Endothelial cell of umbilical vein (primary cell): ENCODE measurements around the gene SPOCD1. TPM values are rescaled to one million over a fixed set of nuclear protein-coding genes. Genes with fewer than 3 reads are reported as not detected.

Source experiments
- BruUV-seq: library from RNA; stranded (reverse); fragments of 400-500 nt; replicated peaks from 2 replicates; lab custom pipeline; 2021; lab: Mats Ljungman, UMichigan
- CTCF ChIA-PET: fragments of 300-600, 350-600 bp; sonication (Branson Sonifier 250); formaldehyde crosslinking; loops from one replicate; lab custom pipeline; 2021; ENCODE audit warnings: antibody characterized with exemption, inconsistent platforms; lab: Charles Lee
- POLR2A ChIA-PET: fragments of 300-600, 350-600 bp; sonication (Branson Sonifier 250); formaldehyde crosslinking; loops from one replicate; lab custom pipeline; 2021; ENCODE audit warnings: antibody characterized with exemption, inconsistent platforms; lab: Charles Lee
- DNase-seq: peaks from one replicate; pipeline ENCODE4 v3.0.0-alpha.2; 2011; ENCODE audit warnings: low read depth, low spot score
- FAIRE-seq: peaks from 2 replicates; lab custom pipeline; 2011; peaks lifted over from hg19 to GRCh38; lab: Jason Lieb, UNC
- H2AFZ ChIP-seq: 2 replicates; pipeline ENCODE4 v1.6.0; 2012; ENCODE audit warnings: low read depth, low read length, control low read depth, inconsistent platforms
- H3K27ac ChIP-seq: 2 replicates; pipeline ENCODE4 v1.5.1; 2011; ENCODE audit warnings: low read depth, mild to moderate bottlenecking, control low read depth, low read length, moderate library complexity; ENCODE audit not compliant: insufficient read depth
- H3K27me3 ChIP-seq, 2 experiments: 2 replicates each; pipeline versions ENCODE4 v1.6.0 to v1.6.1; 2011; ENCODE audit warnings: low read length in 2 of 2, mixed read lengths in 1 of 2; ENCODE audit not compliant: control insufficient read depth in 2 of 2, insufficient read depth in 2 of 2
- H3K36me3 ChIP-seq, 2 experiments: 2 replicates in 1 of 2; 3 replicates in 1 of 2; pipeline ENCODE4 v1.5.1; 2011; ENCODE audit warnings: low read length in 2 of 2, mild to moderate bottlenecking in 1 of 2, moderate library complexity in 1 of 2; ENCODE audit not compliant: control insufficient read depth in 2 of 2, insufficient read depth in 2 of 2; ENCODE audit errors: extremely low read depth in 1 of 2
- H3K4me1 ChIP-seq: 3 replicates; pipeline ENCODE4 v1.5.1; 2011; ENCODE audit warnings: mild to moderate bottlenecking, low read length; ENCODE audit not compliant: control insufficient read depth, insufficient read depth; ENCODE audit errors: extremely low read depth
- H3K4me2 ChIP-seq: 2 replicates; pipeline ENCODE4 v1.6.1; 2011; ENCODE audit warnings: low read length, control low read depth, mixed read lengths; ENCODE audit not compliant: insufficient read depth
- H3K4me3 ChIP-seq, 3 experiments: fragments of 200-600 bp in 1 of 3; sonication (generic), shearing (Covaris generic) in 1 of 3; replicated peaks in 1 of 3; 2 replicates each; pipeline ENCODE4 v1.5.1; 2011 to 2016; ENCODE audit warnings: control low read depth in 3 of 3, low read length in 3 of 3, mild to moderate bottlenecking in 2 of 3, inconsistent platforms in 1 of 3, low read depth in 1 of 3, moderate library complexity in 1 of 3; ENCODE audit not compliant: insufficient read depth in 1 of 3
- H3K79me2 ChIP-seq: 2 replicates; pipeline ENCODE4 v1.6.0; 2012; ENCODE audit warnings: low read length, inconsistent platforms; ENCODE audit not compliant: control insufficient read depth, insufficient read depth
- H3K9ac ChIP-seq: replicated peaks from 2 replicates; pipeline ENCODE3; 2011; ENCODE audit warnings: low read length, control low read depth; ENCODE audit not compliant: insufficient read depth; ENCODE audit errors: extremely low read depth
- H3K9me1 ChIP-seq: replicated peaks from 3 replicates; pipeline ENCODE4 v1.6.0; 2011; ENCODE audit warnings: mild to moderate bottlenecking, low read length; ENCODE audit not compliant: control insufficient read depth, insufficient read depth; ENCODE audit errors: extremely low read depth
- H3K9me3 ChIP-seq: replicated peaks from 2 replicates; pipeline ENCODE4 v1.5.1; 2012; ENCODE audit warnings: low read length, inconsistent platforms; ENCODE audit not compliant: control insufficient read depth, insufficient read depth
- H4K20me1 ChIP-seq: replicated peaks from 2 replicates; pipeline ENCODE3; 2011; ENCODE audit warnings: mild to moderate bottlenecking, low read length; ENCODE audit not compliant: control insufficient read depth, insufficient read depth; ENCODE audit errors: extremely low read depth
- GATA2 ChIP-seq: IDR thresholded peaks from 2 replicates; pipeline ENCODE4 v1.7.0; 2011; ENCODE audit warnings: low read depth, mild to moderate bottlenecking, moderate library complexity, mixed read lengths, low read length; ENCODE audit not compliant: insufficient read length, insufficient read depth
- dilution Hi-C: fragments of 300-500 bp; cut with MboI; formaldehyde crosslinking; loops from one replicate; pipeline ENCODE4 v1.15.0; 2019; ENCODE audit warnings: low sequenced_read_pairs; ENCODE audit not compliant: extremely low pct_ligation_motif_present
- intact Hi-C: fragments of 100-400 bp; cut with micrococcal nuclease; formaldehyde crosslinking; loops from one replicate; pipeline ENCODE4 v1.10.0; 2022
- polyA plus RNA-seq, 4 experiments: library from polyadenylated mRNA; depleted of rRNA in 3 of 4; stranded (reverse) in 3 of 4; unstranded in 1 of 4; fragments of >200 nt; gene quantifications; 2 replicates each; pipeline versions ENCODE4 v1.2.1 to v1.2.3, GENCODE V29; 2011 to 2012; ENCODE audit warnings: missing spikeins in 1 of 4
- total RNA-seq: library from RNA; stranded (reverse); gene quantifications from 2 replicates; pipeline ENCODE4 v1.2.3, GENCODE V29; 2021
- TF ChIP-seq, protein P1 (sequence below), 2 donors: IDR thresholded peaks; 1 replicate in 1 of 2; 2 replicates in 1 of 2; pipeline ENCODE4 v1.5.1; 2011; ENCODE audit warnings: low read length in 2 of 2, mild to moderate bottlenecking in 2 of 2, moderate library complexity in 2 of 2, control low read depth in 1 of 2, inconsistent platforms in 1 of 2, low read depth in 1 of 2; ENCODE audit not compliant: insufficient read depth in 1 of 2; ENCODE audit errors: extremely low read depth in 1 of 2

Gene SPOCD1
- total and polyA plus RNA-seq, 2 donors (not counting 3 experiments of a cell fraction or from before 2014, with no cell fraction given), result 0.27 to 33.0 TPM

DNA sequence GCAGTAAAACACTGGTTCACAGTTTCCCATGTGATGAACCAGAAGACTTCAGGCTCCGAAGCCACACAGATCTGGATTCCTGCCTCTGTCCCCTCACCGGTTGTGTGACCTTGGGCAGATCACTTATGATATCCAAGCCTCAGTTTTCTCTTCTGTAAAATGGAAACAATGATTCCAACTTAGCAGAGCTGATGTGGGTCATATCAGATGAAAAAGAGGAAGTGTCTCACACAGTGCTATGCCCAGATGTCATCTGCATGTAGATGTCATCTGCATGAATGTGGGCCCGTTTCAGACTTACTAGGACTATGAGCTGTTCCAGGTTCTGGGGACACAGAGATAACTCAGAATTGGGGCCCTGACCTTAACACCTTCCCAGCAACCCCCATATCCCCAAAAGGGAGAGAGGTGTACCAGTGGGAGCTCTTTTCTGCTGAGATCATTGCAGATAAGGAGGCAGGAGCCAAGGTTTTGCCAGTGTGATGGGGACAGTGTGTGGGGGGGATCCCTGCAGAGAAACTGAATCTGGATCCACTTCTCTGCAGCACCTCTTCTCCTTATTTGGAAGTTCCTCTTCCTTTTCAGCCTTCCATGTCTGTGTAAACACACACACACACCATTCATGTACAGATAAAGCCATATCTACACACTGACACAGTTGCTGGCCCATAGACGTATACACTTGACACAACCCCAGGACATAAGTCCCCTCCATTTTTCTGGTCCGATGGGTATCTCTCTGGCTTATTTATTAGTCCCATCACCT is 46.7 kb downstream of the SPOCD1 start:
- POLR2A ChIA-PET, result no interaction called here
- BruUV-seq, result no TSS peak
- intact Hi-C loops, result no loop called here
- Histone ChIP-seq H3K27me3 (peaks cover 34 to 38% of the 10 kb centered on the region in 2 experiments), H3K36me3 (no peaks in the 10 kb centered on the region), H3K4me1 (peaks cover 7% of the 10 kb centered on the region), H3K9ac (no peak overlapping the region), H3K27ac (no peak overlapping the region), H3K4me3 (no peak overlapping the region), H3K4me2 (no peak overlapping the region), H4K20me1 (no peaks in the 10 kb centered on the region), H2AFZ (no peak overlapping the region), H3K79me2 (no peaks in the 10 kb centered on the region), H3K9me1 (no peaks in the 10 kb centered on the region), H3K9me3 (no peaks in the 10 kb centered on the region)
- CTCF ChIA-PET, result interaction anchor here (2.4 kb wide), 2 partner anchors 19 to 24 kb away, joined by 6 to 12 read pairs; no protein-coding TSS in a partner anchor
- dilution Hi-C loops, result no loop called here
- FAIRE-seq (no peak), DNase-seq (no peak)
- TF ChIP-seq GATA2, result peak; percentile 25
- TF ChIP-seq, protein P1, sequence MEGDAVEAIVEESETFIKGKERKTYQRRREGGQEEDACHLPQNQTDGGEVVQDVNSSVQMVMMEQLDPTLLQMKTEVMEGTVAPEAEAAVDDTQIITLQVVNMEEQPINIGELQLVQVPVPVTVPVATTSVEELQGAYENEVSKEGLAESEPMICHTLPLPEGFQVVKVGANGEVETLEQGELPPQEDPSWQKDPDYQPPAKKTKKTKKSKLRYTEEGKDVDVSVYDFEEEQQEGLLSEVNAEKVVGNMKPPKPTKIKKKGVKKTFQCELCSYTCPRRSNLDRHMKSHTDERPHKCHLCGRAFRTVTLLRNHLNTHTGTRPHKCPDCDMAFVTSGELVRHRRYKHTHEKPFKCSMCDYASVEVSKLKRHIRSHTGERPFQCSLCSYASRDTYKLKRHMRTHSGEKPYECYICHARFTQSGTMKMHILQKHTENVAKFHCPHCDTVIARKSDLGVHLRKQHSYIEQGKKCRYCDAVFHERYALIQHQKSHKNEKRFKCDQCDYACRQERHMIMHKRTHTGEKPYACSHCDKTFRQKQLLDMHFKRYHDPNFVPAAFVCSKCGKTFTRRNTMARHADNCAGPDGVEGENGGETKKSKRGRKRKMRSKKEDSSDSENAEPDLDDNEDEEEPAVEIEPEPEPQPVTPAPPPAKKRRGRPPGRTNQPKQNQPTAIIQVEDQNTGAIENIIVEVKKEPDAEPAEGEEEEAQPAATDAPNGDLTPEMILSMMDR (IDR thresholded peaks at IDR 0.05; ENCODE audit: extremely low read depth in 1 of 2, insufficient read depth in 1 of 2, low read depth in 1 of 2, low read length in 2 of 2), result no peak

DNA sequence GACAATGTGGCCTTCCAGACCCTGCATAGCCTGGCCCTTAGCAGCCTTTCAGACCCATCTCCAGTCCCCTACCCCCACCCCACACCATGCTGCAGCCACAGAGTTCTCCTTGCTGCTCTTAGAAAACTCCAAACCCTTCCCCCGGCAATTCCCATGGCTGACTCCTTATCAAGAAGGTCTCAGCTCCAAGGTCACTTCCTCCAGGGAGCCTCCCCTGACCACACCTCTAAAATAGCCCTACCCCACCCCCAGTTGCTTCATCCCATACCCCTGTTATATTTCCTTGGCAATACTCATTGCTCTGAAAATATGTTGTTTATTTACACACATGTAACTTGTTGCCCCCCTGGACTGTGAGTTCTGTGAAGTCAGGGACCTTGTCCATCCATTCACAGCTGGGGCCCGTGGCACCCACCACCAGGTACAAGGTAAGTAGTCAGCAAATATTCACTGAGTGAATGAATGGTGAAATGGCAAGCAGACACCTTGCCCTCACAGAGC is 47.4 kb downstream of the SPOCD1 start:
- dilution Hi-C loops (no loop called here), intact Hi-C loops (no loop called here)
- H3K36me3 ChIP-seq, result no peaks in the 10 kb centered on the region
- DNase-seq (no peak), FAIRE-seq (no peak)
- H4K20me1 ChIP-seq, result no peaks in the 10 kb centered on the region
- CTCF ChIA-PET, result interaction anchor here (2.4 kb wide), 2 partner anchors 20 to 23 kb away, joined by 6 to 12 read pairs; no protein-coding TSS in a partner anchor
- H3K4me3 ChIP-seq, result no peak overlapping the region
- H3K27me3 ChIP-seq, result peaks cover 27 to 31% of the 10 kb centered on the region in 2 experiments
- POLR2A ChIA-PET, result no interaction called here
- no peak overlapping the region for H3K4me2 ChIP-seq
- peaks cover 7% of the 10 kb centered on the region for H3K4me1 ChIP-seq
- no peak overlapping the region for H3K9ac ChIP-seq
- no peak overlapping the region for H3K27ac ChIP-seq
- BruUV-seq, result no TSS peak
- H3K9me3 ChIP-seq, result no peaks in the 10 kb centered on the region
- no peaks in the 10 kb centered on the region for H3K9me1 ChIP-seq
- H3K79me2 ChIP-seq, result no peaks in the 10 kb centered on the region
- no peak for TF ChIP-seq GATA2
- H2AFZ ChIP-seq, result no peak overlapping the region
